ENCODE data around the gene LSM7. TPM values are rescaled to one million over a fixed set of nuclear protein-coding genes. Genes with fewer than 3 reads are reported as not detected.
"Not testable (repeated sequence)": the region's sequence is repeated elsewhere in the genome, so short reads cannot be mapped to it uniquely, and the experiment has no call there.

The LSM7 gene
- total RNA-seq, 4 donors from 2014 or later = 97.8 to 163 (median 128) TPM

DNA sequence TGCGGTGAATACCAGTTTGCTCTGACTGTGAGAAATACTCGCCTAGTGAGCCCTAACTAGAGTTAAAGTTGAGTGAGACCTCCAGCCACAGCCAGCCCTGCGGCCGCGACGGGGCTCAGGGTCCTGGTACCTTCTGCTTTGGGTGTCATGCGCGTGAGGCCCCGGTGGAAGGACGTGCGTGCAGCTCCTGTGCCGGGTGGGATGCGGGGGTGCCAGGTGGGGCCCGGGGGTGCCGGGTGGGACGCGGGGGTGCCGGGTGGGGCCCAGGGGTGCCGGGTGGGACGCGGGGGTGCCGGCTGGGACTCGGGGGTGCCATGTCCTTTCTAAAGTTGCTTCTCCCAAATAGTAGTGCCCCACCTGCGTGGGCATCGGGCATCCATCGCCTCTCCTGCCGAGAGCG is 23.2 kb upstream of the LSM7 start:
- Histone ChIP-seq H3K36me3 (peaks cover 10 to 69% (median 18%) of the 10 kb centered on the region in 3 donors), H3K4me3 (no peak overlapping the region), H3K27ac (no peak overlapping the region), H3K4me1 (no peaks in the 10 kb centered on the region), H3K27me3 (no peaks in the 10 kb centered on the region), H3K9me3 (no peaks in the 10 kb centered on the region)
- intact Hi-C loops (cut with DNase I) = no loop called here
- WGBS, 2 donors = 93% methylated on average over 5 of the region's 28 CpGs; no CpG with 5 or more reads in 1 of the 2 donors
- no peak for DNase-seq
- TF ChIP-seq POLR2A (IDR thresholded peaks at IDR 0.05) = no peak
- TF ChIP-seq, protein P1, sequence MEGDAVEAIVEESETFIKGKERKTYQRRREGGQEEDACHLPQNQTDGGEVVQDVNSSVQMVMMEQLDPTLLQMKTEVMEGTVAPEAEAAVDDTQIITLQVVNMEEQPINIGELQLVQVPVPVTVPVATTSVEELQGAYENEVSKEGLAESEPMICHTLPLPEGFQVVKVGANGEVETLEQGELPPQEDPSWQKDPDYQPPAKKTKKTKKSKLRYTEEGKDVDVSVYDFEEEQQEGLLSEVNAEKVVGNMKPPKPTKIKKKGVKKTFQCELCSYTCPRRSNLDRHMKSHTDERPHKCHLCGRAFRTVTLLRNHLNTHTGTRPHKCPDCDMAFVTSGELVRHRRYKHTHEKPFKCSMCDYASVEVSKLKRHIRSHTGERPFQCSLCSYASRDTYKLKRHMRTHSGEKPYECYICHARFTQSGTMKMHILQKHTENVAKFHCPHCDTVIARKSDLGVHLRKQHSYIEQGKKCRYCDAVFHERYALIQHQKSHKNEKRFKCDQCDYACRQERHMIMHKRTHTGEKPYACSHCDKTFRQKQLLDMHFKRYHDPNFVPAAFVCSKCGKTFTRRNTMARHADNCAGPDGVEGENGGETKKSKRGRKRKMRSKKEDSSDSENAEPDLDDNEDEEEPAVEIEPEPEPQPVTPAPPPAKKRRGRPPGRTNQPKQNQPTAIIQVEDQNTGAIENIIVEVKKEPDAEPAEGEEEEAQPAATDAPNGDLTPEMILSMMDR (IDR thresholded peaks at IDR 0.05) = no peak

DNA sequence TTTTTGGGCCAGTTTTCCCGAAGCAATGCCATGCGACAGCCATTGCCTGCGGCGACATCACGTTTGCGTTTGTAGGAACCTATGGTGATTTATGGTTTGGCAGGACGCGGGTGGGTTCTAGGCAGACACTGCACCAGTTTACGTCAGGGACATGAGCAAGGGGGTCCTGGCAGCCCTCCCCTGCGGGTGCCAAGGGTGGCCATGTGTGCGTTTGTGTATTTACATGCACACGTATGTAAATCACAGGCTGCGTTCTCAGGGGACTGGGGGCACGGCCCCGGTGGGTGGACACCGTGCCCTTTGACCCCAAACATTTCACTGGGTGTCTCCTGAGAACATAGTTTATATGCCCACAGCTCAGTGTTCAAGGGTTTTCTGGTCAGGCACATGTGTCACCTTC is 22.3 kb upstream of the LSM7 start:
- peaks cover 0 to 6% (median 0%) of the 10 kb centered on the region in 3 donors for H3K4me1 ChIP-seq
- DNase-seq = no peak
- H3K4me3 ChIP-seq = no peak overlapping the region
- H3K36me3 ChIP-seq = peaks cover 10 to 75% (median 18%) of the 10 kb centered on the region in 3 donors
- intact Hi-C loops (cut with DNase I) = no loop called here
- WGBS, 2 donors = 88 to 100% methylated on average over 11 to 12 of the region's 16 CpGs
- H3K27ac ChIP-seq = no peak overlapping the region
- H3K9me3 ChIP-seq = no peaks in the 10 kb centered on the region
- TF ChIP-seq POLR2A (IDR thresholded peaks at IDR 0.05) = no peak
- TF ChIP-seq, protein P1 (IDR thresholded peaks at IDR 0.05) = no peak
- H3K27me3 ChIP-seq = no peaks in the 10 kb centered on the region

DNA sequence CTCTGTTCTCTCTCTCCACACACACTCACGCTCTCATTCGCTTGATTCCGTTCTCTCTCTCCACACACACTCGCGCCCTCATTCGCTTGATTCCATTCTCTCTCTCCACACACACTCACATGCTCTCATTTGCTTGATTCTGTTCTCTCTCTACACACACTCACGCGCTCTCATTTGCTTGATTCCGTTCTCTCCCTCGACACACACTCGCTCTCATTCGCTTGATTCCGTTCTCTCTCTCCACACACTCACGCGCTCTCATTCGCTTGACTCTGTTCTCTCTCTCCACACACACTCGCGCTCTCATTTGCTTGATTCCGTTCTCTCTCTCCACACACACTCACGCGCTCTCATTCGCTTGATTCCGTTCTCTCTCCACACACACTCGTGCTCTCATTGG is 21.4 kb upstream of the LSM7 start:
- peaks cover 10 to 75% (median 18%) of the 10 kb centered on the region in 3 donors for H3K36me3 ChIP-seq
- H3K9me3 ChIP-seq; H3K4me1 ChIP-seq; H3K4me3 ChIP-seq; intact Hi-C loops (cut with DNase I); H3K27me3 ChIP-seq; DNase-seq; H3K27ac ChIP-seq: not testable (repeated sequence)
- 92% methylated on average over 24 of the region's 24 CpGs for WGBS, 2 donors

DNA sequence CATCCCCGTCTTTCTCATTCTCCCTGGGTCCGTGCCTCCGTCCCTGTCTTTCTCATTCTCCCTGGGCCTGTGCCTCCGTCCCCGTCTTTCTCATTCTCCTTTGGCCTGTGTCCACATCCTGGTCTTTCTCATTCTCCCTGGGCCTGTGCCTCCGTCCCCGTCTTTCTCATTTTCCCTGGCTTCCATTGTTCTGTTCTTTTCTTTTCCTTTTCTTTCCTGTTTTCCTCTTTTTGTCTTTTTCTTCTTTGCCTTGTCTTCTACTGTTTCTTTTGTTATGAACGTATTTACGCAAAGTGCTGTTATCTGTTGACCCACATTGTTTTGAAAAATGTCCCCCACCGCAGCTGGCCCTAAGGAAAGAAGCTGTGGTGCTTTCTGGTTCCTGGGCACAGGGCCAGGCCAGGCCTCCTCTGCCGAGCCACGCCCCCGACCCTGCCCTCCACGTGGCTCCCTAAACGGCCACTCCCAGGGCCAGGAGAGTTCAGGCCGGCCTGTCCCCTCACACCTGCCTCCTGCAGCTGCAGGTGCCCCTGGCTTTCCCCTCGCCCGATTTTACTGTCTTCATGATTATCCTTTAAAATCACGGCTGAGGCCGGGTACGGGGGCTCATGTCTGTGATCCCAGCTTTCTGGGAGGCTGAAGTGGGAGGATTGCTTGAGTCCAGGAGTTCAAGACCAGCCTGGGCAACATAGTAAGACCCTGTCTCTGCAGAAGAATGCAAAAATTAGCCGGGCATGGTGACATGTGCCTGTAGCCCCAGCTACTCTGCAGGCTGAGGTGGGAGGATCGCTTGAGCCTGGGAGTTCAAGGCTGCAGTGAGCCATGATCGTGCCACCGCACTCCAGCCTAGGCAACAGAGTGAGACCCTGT is 17.6 kb upstream of the LSM7 start:
- Histone ChIP-seq H3K4me3 (no peak overlapping the region), H3K27ac (no peak overlapping the region), H3K36me3 (peaks cover 0 to 73% (median 6%) of the 10 kb centered on the region in 3 donors), H3K27me3 (no peaks in the 10 kb centered on the region), H3K4me1 (peaks cover 0 to 21% (median 1%) of the 10 kb centered on the region in 3 donors), H3K9me3 (no peaks in the 10 kb centered on the region)
- DNase-seq = no peak
- TF ChIP-seq POLR2A (IDR thresholded peaks at IDR 0.05) = no peak
- TF ChIP-seq, protein P1 (IDR thresholded peaks at IDR 0.05) = no peak
- intact Hi-C loops (cut with DNase I) = no loop called here
- 59 to 67% methylated on average over 15 to 23 of the region's 25 CpGs for WGBS, 2 donors

DNA sequence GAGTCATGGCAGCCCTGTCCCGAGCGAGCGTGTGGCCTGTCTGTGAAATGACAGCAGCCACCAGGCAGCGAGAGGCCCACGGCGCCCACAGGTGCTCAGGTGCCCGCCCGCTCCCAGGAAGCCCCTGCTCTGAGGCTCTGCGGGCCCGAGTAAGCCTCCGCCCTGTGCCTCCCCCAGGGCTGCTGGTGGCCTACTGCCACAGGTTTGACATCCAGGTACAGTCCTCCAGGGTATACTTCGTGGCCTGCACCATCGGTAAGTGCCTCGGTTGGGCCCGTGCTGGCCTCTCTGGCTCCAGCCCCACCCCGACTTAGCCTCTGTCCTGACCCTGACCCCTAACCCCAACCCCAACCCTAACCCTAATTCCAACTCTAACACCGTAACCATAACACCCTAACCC is 16.7 kb upstream of the LSM7 start:
- Histone ChIP-seq H3K36me3 (peaks cover 4 to 73% (median 6%) of the 10 kb centered on the region in 3 donors), H3K27me3 (no peaks in the 10 kb centered on the region)

More for the DNA sequence above, 16.7 kb upstream of the LSM7 start:
- no peaks in the 10 kb centered on the region for H3K9me3 ChIP-seq
- H3K27ac ChIP-seq = no peak overlapping the region
- H3K4me3 ChIP-seq = no peak overlapping the region
- 95 to 100% methylated on average over 2 to 7 of the region's 17 CpGs for WGBS, 2 donors
- no peak for TF ChIP-seq POLR2A (IDR thresholded peaks at IDR 0.05)
- TF ChIP-seq, protein P1 (IDR thresholded peaks at IDR 0.05) = no peak
- peaks cover 0 to 24% (median 4%) of the 10 kb centered on the region in 3 donors for H3K4me1 ChIP-seq
- intact Hi-C loops (cut with DNase I) = no loop called here
- DNase-seq = no peak
